D721Med (cell line): ENCODE results near the gene ZSCAN25.

Experiments
- DNase-seq: peaks from one replicate; pipeline ENCODE4 v3.0.0; 2011; ENCODE audit warnings: low spot score; ENCODE audit not compliant: insufficient read length
- FAIRE-seq: peaks from 2 replicates; lab custom pipeline; 2011; peaks lifted over from hg19 to GRCh38; lab: Jason Lieb, UNC
- TF ChIP-seq, protein P1 (sequence below): IDR thresholded peaks from 2 replicates; pipeline ENCODE4 v1.5.1; 2012; ENCODE audit warnings: mild to moderate bottlenecking, control low read depth; ENCODE audit not compliant: insufficient read depth; ENCODE audit errors: missing control alignments

The ZSCAN25 gene

GRCh38 chr7:99679400-99680191 lies 62.9 kb downstream of the ZSCAN25 start, which contains the start of gene CYP3A5:
Gene CYP3A5 (minus strand): TSS chr7:99679996. CDS start chr7:99679896, 100 bp downstream.
- no peak for FAIRE-seq
- no peak for DNase-seq
- TF ChIP-seq, protein P1, sequence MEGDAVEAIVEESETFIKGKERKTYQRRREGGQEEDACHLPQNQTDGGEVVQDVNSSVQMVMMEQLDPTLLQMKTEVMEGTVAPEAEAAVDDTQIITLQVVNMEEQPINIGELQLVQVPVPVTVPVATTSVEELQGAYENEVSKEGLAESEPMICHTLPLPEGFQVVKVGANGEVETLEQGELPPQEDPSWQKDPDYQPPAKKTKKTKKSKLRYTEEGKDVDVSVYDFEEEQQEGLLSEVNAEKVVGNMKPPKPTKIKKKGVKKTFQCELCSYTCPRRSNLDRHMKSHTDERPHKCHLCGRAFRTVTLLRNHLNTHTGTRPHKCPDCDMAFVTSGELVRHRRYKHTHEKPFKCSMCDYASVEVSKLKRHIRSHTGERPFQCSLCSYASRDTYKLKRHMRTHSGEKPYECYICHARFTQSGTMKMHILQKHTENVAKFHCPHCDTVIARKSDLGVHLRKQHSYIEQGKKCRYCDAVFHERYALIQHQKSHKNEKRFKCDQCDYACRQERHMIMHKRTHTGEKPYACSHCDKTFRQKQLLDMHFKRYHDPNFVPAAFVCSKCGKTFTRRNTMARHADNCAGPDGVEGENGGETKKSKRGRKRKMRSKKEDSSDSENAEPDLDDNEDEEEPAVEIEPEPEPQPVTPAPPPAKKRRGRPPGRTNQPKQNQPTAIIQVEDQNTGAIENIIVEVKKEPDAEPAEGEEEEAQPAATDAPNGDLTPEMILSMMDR = no peak
